Psoas muscle (tissue), 8 donors: ENCODE data around the gene ABR. TPM values are rescaled to one million over a fixed set of nuclear protein-coding genes. Genes with fewer than 3 reads are reported as not detected.

ENCODE experiments used
- ATAC-seq, 4 donors: fragments of 200-7000 bp; cut with Tn5 transposase; one replicate each; pipeline ENCODE4 v1.9.1; 2020; ENCODE audit warnings: moderate library complexity in 3 of 4, mild to moderate bottlenecking in 2 of 4
- DNase-seq, 2 donors: peaks; one replicate each; pipeline ENCODE4 v3.0.0-alpha.2; 2020
- H3K27ac ChIP-seq: fragments of 200-600 bp; one replicate; pipeline ENCODE4 v1.8.0; 2022
- H3K27me3 ChIP-seq, 3 donors: fragments of 200-600 bp in 1 of 3; one replicate each; pipeline versions ENCODE4 v1.6.1 to v1.8.0; 2013 to 2022; ENCODE audit warnings: low read length in 2 of 3, mild to moderate bottlenecking in 2 of 3, moderate library complexity in 1 of 3; ENCODE audit not compliant: insufficient read depth in 3 of 3
- H3K36me3 ChIP-seq, 2 donors: fragments of 200-600 bp in 1 of 2; one replicate each; pipeline versions ENCODE4 v1.6.1 to v1.8.0; 2013 to 2022; ENCODE audit warnings: low read depth in 1 of 2, mild to moderate bottlenecking in 1 of 2, moderate library complexity in 1 of 2; ENCODE audit not compliant: insufficient read depth in 1 of 2
- H3K4me1 ChIP-seq: fragments of 200-600 bp; one replicate; pipeline ENCODE4 v1.8.0; 2022
- H3K4me3 ChIP-seq: fragments of 200-600 bp; one replicate; pipeline ENCODE4 v1.8.0; 2022; ENCODE audit warnings: mild to moderate bottlenecking
- H3K9me3 ChIP-seq: fragments of 200-600 bp; one replicate; pipeline ENCODE4 v1.8.0; 2022
- WGBS, 3 donors: extraction: QIAGEN DNeasy Blood & Tissue Kit; methylation state at CpG; one replicate each; pipeline versions ENCODE4 v1.1.6 to v1.1.7; 2013; 5-methylcytosine and 5-hydroxymethylcytosine counted together
- intact Hi-C, 2 donors: fragments of 100-400 bp; cut with DNase I; formaldehyde crosslinking; loops; one replicate each; pipeline versions ENCODE4 v1.11.0 to v1.14.2; 2022
- polyA plus RNA-seq, 3 donors: library from polyadenylated mRNA; stranded (reverse); fragments of 200-250 nt; gene quantifications; one replicate each; pipeline ENCODE4 v1.2.3, GENCODE V29; 2013
- total RNA-seq, 4 donors: library from RNA; stranded (reverse); fragmentation: NEBNext Ultra II Directional in 2 of 4; extraction: Animal tissue kit (Norgen Biotek cat#: 25700) in 2 of 4; gene quantifications; one replicate each; pipeline versions ENCODE4 v1.2.1 to v1.2.4, GENCODE V29; 2021 to 2023
- TF ChIP-seq, protein P1 (sequence below): fragments of 200-600 bp; IDR thresholded peaks from one replicate; pipeline ENCODE4 v1.8.0; 2022; ENCODE audit warnings: antibody characterized with exemption
- donor health status: healthy with polysubstance abuse.
- donor health status: DM: no; HTN: no; CAD: no; lungs with moderate emphysema.
- donor health status: Bipolar disorder and iron deficiency.
- donor health status: healthy.
- donor health status: DM: yes; HTN: yes; CAD: no.
- donor health status: DM: no; HTN: no; CAD: no.
- donor health status: DM: no; HTN: no; CAD: no.
- donor health status: DM: yes; HTN: yes; CAD: no.

The ABR gene
- total and polyA plus RNA-seq, 7 donors = 5.8 to 25.4 (median 9.8) TPM

DNA sequence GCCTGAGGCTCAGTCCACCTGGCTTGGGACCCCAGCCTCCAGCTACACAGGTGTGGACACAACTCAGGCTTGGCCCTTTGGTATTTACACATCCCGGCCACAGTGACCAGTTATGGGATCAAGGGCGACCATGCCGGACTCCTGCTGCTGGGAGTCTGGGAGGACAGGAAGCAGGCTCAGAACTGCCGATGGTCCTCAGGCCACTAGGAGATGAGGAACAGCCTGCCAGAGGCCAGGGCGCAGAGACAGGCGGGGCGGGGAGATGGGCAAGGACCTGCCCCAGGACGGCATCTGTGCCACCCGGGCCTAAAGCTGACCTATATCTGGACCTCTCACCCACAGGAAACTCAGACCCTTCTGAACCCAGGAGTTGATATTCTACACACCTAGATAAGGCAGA is 212.7 kb downstream of the ABR start:
- DNase-seq (no peak), ATAC-seq (peak in 1 of 4 donors; percentile 27)
- Histone ChIP-seq H3K9me3 (no peaks in the 10 kb centered on the region), H3K4me3 (no peak overlapping the region), H3K27me3 (no peaks in the 10 kb centered on the region), H3K27ac (no peak overlapping the region), H3K36me3 (peaks cover 0 to 3% of the 10 kb centered on the region in 2 donors), H3K4me1 (peaks cover 33% of the 10 kb centered on the region)
- WGBS, 3 donors = 92 to 97% (median 95%) methylated on average over 8 to 9 of the region's 9 CpGs
- intact Hi-C loops = no loop called here
- TF ChIP-seq, protein P1, sequence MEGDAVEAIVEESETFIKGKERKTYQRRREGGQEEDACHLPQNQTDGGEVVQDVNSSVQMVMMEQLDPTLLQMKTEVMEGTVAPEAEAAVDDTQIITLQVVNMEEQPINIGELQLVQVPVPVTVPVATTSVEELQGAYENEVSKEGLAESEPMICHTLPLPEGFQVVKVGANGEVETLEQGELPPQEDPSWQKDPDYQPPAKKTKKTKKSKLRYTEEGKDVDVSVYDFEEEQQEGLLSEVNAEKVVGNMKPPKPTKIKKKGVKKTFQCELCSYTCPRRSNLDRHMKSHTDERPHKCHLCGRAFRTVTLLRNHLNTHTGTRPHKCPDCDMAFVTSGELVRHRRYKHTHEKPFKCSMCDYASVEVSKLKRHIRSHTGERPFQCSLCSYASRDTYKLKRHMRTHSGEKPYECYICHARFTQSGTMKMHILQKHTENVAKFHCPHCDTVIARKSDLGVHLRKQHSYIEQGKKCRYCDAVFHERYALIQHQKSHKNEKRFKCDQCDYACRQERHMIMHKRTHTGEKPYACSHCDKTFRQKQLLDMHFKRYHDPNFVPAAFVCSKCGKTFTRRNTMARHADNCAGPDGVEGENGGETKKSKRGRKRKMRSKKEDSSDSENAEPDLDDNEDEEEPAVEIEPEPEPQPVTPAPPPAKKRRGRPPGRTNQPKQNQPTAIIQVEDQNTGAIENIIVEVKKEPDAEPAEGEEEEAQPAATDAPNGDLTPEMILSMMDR = no peak

DNA sequence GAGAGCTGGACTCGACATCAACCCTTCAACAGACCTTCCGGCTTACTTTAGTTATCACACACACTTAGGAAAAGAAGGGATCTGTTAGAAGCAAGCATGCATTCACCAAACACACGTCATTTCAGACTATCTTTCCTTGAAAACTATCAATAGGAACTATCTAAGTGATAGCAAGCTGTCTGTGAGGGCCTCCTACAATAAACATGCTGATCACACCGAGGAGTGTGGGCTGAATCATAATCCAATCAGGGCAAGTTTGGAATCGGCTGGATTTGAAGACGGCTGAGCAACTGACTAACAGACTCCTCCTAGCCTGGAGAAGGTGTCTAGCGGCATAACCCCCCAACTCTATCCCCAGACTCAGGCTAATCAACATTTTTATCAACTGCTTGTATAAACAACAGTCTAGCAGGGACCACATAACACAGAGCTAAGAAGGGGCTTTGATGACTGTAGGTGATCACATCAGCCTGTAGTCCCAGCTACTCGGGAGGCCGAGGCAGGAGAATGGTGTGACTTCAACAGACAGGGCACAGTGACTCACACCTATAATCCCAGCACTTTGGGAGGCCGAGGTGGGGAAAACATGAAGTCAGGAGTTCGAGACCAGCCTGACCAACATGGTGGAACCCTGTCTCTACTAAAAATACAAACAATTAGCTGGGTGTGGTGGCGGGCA is 214.3 kb downstream of the ABR start:
- TF ChIP-seq, protein P1 = no peak
- H3K9me3 ChIP-seq = no peaks in the 10 kb centered on the region
- 72 to 85% (median 76%) methylated on average over 12 of the region's 12 CpGs for WGBS, 3 donors
- peaks cover 32% of the 10 kb centered on the region for H3K4me1 ChIP-seq
- intact Hi-C loops = no loop called here
- peak overlapping the region; percentile 50 for H3K27ac ChIP-seq
- peaks cover 0 to 3% of the 10 kb centered on the region in 2 donors for H3K36me3 ChIP-seq
- DNase-seq = no peak
- H3K4me3 ChIP-seq = no peak overlapping the region
- H3K27me3 ChIP-seq = no peaks in the 10 kb centered on the region
- ATAC-seq = peak in 2 of 4 donors; percentile 58 to 62

DNA sequence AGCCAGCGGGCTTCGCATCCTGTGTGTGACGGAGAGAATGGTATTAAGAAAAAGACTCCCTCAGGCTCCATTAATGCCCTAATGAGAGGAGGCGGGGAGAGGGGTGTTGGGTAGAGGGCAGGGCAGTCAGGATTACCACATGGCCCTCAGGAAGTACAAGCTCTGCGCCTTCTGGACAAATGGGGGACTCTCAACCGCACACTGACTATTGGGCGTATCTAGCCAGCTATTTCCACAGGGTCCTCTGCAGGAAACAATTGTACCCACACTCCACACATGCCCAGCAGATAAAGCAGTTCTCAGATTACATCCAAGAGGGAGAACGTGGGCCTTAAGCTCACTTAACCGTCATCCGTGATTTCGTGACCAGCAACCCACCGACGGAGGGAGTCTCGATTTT is 214.9 kb downstream of the ABR start:
- no peak overlapping the region for H3K4me3 ChIP-seq
- no peaks in the 10 kb centered on the region for H3K27me3 ChIP-seq
- peak in 2 of 4 donors; percentile 17 to 28 for ATAC-seq
- DNase-seq = no peak
- TF ChIP-seq, protein P1 = no peak
- H3K9me3 ChIP-seq = no peaks in the 10 kb centered on the region
- intact Hi-C loops = no loop called here
- peaks cover 0 to 3% of the 10 kb centered on the region in 2 donors for H3K36me3 ChIP-seq
- H3K4me1 ChIP-seq = peaks cover 28% of the 10 kb centered on the region
- H3K27ac ChIP-seq = peak overlapping the region; percentile 50
- WGBS, 3 donors = 52 to 73% (median 54%) methylated on average over 14 of the region's 14 CpGs

DNA sequence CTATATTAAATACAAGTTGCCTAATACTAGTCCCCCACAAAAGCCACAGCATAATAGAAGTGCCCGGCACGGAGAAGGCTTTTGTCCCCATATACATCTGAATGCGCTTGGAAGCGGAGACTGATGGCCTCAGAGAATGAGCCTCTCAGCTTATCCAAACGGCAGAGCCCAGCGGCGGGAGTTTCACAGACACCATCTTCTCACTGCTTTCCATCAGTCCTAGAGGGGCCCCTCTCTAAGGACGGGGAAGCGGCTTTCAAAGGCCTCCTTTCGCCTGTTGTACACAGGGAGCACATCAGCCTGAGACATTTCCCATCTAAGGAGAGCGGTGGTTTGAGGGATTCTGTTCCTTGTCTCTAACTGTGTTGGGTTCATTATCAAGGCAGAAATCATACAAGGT is 217.1 kb downstream of the ABR start:
- 84 to 85% (median 84%) methylated on average over 11 of the region's 11 CpGs for WGBS, 3 donors
- TF ChIP-seq, protein P1 = no peak
- Histone ChIP-seq H3K4me1 (peaks cover 21% of the 10 kb centered on the region), H3K9me3 (no peaks in the 10 kb centered on the region), H3K27ac (no peak overlapping the region), H3K36me3 (no peaks in the 10 kb centered on the region), H3K27me3 (no peaks in the 10 kb centered on the region), H3K4me3 (no peak overlapping the region)
- intact Hi-C loops = no loop called here
- DNase-seq (no peak), ATAC-seq (no peak)

DNA sequence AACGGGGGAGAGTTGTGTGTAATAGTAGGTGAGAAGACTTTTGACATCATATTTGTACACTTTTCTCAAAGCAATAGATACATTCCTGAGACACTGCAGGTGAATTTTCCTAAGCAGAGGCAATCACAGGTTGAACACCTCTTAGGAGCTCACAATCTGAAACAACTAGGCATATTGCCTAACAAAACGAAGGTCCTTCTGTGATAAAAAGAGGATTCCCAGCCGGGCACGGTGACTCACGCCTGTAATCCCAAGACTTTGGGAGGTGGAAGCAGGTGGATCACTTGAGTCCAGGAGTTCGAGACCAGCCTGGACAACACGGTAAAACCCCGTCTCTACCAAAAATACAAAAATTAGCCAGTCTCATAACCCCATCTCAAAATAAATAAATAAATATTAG is 217.6 kb downstream of the ABR start:
- DNase-seq = no peak
- 83 to 90% (median 84%) methylated on average over 8 of the region's 8 CpGs for WGBS, 3 donors
- TF ChIP-seq, protein P1 = no peak
- no peaks in the 10 kb centered on the region for H3K9me3 ChIP-seq
- intact Hi-C loops = no loop called here
- no peak for ATAC-seq
- no peaks in the 10 kb centered on the region for H3K36me3 ChIP-seq
- no peak overlapping the region for H3K27ac ChIP-seq
- H3K27me3 ChIP-seq = no peaks in the 10 kb centered on the region
- H3K4me3 ChIP-seq = no peak overlapping the region
- H3K4me1 ChIP-seq = peaks cover 25% of the 10 kb centered on the region
